Measurements from ENCODE around the gene AMHR2.

DNA sequence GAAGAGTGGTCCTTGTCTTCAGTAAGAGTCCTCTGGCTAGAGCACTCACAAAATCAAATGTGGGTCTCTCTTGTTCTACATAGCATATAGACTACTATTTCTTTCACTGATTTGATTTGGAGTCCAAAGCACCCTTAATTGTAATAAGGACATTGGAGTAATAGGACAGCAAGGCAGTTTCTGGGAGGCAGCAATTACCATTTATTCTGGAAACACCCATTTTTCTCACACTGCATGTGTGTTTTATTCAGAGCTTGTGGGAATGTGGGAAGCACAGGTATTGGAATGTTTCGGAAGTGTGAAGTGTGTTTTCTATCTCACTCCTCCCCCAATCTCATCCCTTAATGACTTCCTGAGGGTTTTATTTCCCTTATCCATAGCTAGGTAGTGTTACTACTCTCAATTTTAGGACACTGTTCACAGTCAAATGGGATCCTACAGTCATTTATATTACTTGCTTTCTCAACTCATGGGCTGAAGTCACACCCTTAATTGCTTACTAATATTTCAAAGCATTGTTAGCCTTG lies 48.5 kb downstream of the AMHR2 start:
- TF ChIP-seq, protein P1, sequence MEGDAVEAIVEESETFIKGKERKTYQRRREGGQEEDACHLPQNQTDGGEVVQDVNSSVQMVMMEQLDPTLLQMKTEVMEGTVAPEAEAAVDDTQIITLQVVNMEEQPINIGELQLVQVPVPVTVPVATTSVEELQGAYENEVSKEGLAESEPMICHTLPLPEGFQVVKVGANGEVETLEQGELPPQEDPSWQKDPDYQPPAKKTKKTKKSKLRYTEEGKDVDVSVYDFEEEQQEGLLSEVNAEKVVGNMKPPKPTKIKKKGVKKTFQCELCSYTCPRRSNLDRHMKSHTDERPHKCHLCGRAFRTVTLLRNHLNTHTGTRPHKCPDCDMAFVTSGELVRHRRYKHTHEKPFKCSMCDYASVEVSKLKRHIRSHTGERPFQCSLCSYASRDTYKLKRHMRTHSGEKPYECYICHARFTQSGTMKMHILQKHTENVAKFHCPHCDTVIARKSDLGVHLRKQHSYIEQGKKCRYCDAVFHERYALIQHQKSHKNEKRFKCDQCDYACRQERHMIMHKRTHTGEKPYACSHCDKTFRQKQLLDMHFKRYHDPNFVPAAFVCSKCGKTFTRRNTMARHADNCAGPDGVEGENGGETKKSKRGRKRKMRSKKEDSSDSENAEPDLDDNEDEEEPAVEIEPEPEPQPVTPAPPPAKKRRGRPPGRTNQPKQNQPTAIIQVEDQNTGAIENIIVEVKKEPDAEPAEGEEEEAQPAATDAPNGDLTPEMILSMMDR (IDR thresholded peaks at IDR 0.05; ENCODE audit: low read depth, low read length) = no peak
- TF ChIP-seq EZH2phosphoT487 (IDR thresholded peaks at IDR 0.05; ENCODE audit: low read depth) = no peak

Measured in OCI-LY3 (cell line).